HG03520 (cell line): Measurements from ENCODE around the gene CASP4.

ENCODE experiments used
- ATAC-seq: cut with Tn5 transposase; IDR thresholded peaks from one replicate; pipeline ENCODE4 v1.9.1; 2021; ENCODE audit warnings: mild to moderate bottlenecking, moderate library complexity; ENCODE audit not compliant: unreplicated experiment

The CASP4 gene

GRCh38 chr11:104895634-104896033 lies 72.7 kb downstream of the CASP4 start:
- no peak for ATAC-seq

GRCh38 chr11:104893876-104894275 lies 74.5 kb downstream of the CASP4 start:
- no peak for ATAC-seq
